Neuronal stem cell (in vitro differentiated cells): ENCODE results near the gene SERPINB5.

ENCODE experiments used
- DNase-seq: peaks from one replicate; pipeline ENCODE4 v3.0.0-alpha.2; 2013; ENCODE audit warnings: low spot score
- H2AFZ ChIP-seq: one replicate; pipeline ENCODE4 v1.6.1; 2013; ENCODE audit warnings: mild to moderate bottlenecking, low read length, inconsistent platforms
- H2AK5ac ChIP-seq: 2 replicates; pipeline ENCODE4 v1.6.1; 2013; ENCODE audit warnings: low read depth, mild to moderate bottlenecking, inconsistent platforms, low read length, moderate library complexity, mixed read lengths
- H2BK120ac ChIP-seq: 2 replicates; pipeline ENCODE4 v1.6.1; 2013; ENCODE audit warnings: low read depth, mild to moderate bottlenecking, inconsistent platforms, low read length, moderate library complexity, mixed read lengths
- H2BK12ac ChIP-seq: one replicate; pipeline ENCODE4 v1.6.1; 2013; ENCODE audit warnings: low read length, inconsistent platforms
- H2BK15ac ChIP-seq: 2 replicates; pipeline ENCODE4 v1.6.1; 2013; ENCODE audit warnings: mild to moderate bottlenecking, low read length, inconsistent platforms, mixed read lengths
- H2BK5ac ChIP-seq: one replicate; pipeline ENCODE4 v1.6.1; 2013; ENCODE audit warnings: inconsistent platforms, mild to moderate bottlenecking, low read length, moderate library complexity
- H3K14ac ChIP-seq: one replicate; pipeline ENCODE4 v1.6.1; 2013; ENCODE audit warnings: low read length, inconsistent platforms
- H3K18ac ChIP-seq: 2 replicates; pipeline ENCODE4 v1.6.1; 2013; ENCODE audit warnings: low read length, inconsistent platforms
- H3K23ac ChIP-seq: 2 replicates; pipeline ENCODE4 v1.6.1; 2013; ENCODE audit warnings: low read depth, mild to moderate bottlenecking, mixed read lengths, low read length, inconsistent platforms; ENCODE audit not compliant: poor library complexity
- H3K27ac ChIP-seq: replicated peaks from 3 replicates; pipeline ENCODE4 v1.5.1; 2013; ENCODE audit warnings: low read length, inconsistent platforms
- H3K27me3 ChIP-seq, 3 experiments: 2 replicates each; pipeline ENCODE4 v1.6.1; 2013; ENCODE audit warnings: low read length in 3 of 3, mild to moderate bottlenecking in 2 of 3, inconsistent platforms in 1 of 3, low read depth in 1 of 3, mixed read lengths in 1 of 3, moderate library complexity in 1 of 3; ENCODE audit not compliant: control insufficient read depth in 3 of 3, insufficient read depth in 3 of 3
- H3K36me3 ChIP-seq, 2 donors: replicated peaks in 1 of 2; 2 replicates each; pipeline ENCODE4 v1.6.1; 2013; ENCODE audit warnings: low read length in 2 of 2; ENCODE audit not compliant: control insufficient read depth in 2 of 2, insufficient read depth in 2 of 2
- H3K4ac ChIP-seq: 2 replicates; pipeline ENCODE4 v1.6.1; 2013; ENCODE audit warnings: inconsistent platforms, mild to moderate bottlenecking, low read length, moderate library complexity
- H3K4me1 ChIP-seq, 2 donors: 1 replicate in 1 of 2; 2 replicates in 1 of 2; pipeline ENCODE4 v1.6.1; 2013; ENCODE audit warnings: low read length in 2 of 2, low read depth in 1 of 2; ENCODE audit not compliant: control insufficient read depth in 2 of 2, insufficient read depth in 1 of 2
- H3K4me2 ChIP-seq: one replicate; pipeline ENCODE4 v1.6.1; 2013; ENCODE audit warnings: mild to moderate bottlenecking, low read length, inconsistent platforms; ENCODE audit not compliant: insufficient read depth, poor library complexity, severe bottlenecking
- H3K4me3 ChIP-seq, 2 donors: 2 replicates each; pipeline ENCODE4 v1.5.1; 2013; ENCODE audit warnings: low read length in 2 of 2, mild to moderate bottlenecking in 2 of 2, inconsistent platforms in 1 of 2, moderate library complexity in 1 of 2
- H3K79me1 ChIP-seq: one replicate; pipeline ENCODE4 v1.6.1; 2013; ENCODE audit warnings: low read depth, mild to moderate bottlenecking, inconsistent platforms, low read length, moderate library complexity
- H3K9ac ChIP-seq: one replicate; pipeline ENCODE4 v1.6.1; 2013; ENCODE audit warnings: mild to moderate bottlenecking, low read depth, low read length, inconsistent platforms; ENCODE audit not compliant: poor library complexity
- H3K9me3 ChIP-seq, 2 donors: replicated peaks in 1 of 2; 2 replicates each; pipeline versions ENCODE3 to v1.6.1; 2013; ENCODE audit warnings: low read length in 2 of 2, mild to moderate bottlenecking in 2 of 2, inconsistent platforms in 1 of 2, low read depth in 1 of 2, mixed read lengths in 1 of 2, moderate library complexity in 1 of 2; ENCODE audit not compliant: control insufficient read depth in 2 of 2, insufficient read depth in 1 of 2
- H4K8ac ChIP-seq: one replicate; pipeline ENCODE4 v1.6.1; 2013; ENCODE audit warnings: low read depth, mild to moderate bottlenecking, inconsistent platforms, low read length, moderate library complexity
- H4K91ac ChIP-seq: one replicate; pipeline ENCODE4 v1.6.1; 2013; ENCODE audit warnings: low read length, low read depth, mild to moderate bottlenecking, inconsistent platforms; ENCODE audit not compliant: poor library complexity
- WGBS, 2 donors: extraction: QIAGEN DNeasy Blood & Tissue Kit; methylation state at CpG; one replicate each; pipeline ENCODE4 v1.1.7; 2013; ENCODE audit warnings: missing lambda C conversion rate in 2 of 2, mixed read lengths in 1 of 2; ENCODE audit not compliant: insufficient read length in 2 of 2, insufficient replicate concordance in 1 of 2; ENCODE audit errors: extremely low coverage in 2 of 2; 5-methylcytosine and 5-hydroxymethylcytosine counted together

SERPINB5 gene

GRCh38 chr18:63553081-63553480, 76.3 kb downstream of the SERPINB5 start:
- no peak for DNase-seq
- no peak overlapping the region for H3K4me3 ChIP-seq
- H3K14ac ChIP-seq: no peak overlapping the region
- no peak overlapping the region for H3K4me2 ChIP-seq
- no CpG with 5 or more reads among the region's 1 CpG for WGBS, 2 donors
- no peak overlapping the region for H3K9ac ChIP-seq
- no peak overlapping the region for H2BK15ac ChIP-seq
- no peak overlapping the region for H4K8ac ChIP-seq
- no peak overlapping the region for H2AK5ac ChIP-seq
- no peak overlapping the region for H3K27ac ChIP-seq
- H2AFZ ChIP-seq: peak overlapping the region; percentile 71
- H4K91ac ChIP-seq: no peak overlapping the region
- no peak overlapping the region for H2BK5ac ChIP-seq
- H2BK120ac ChIP-seq: no peak overlapping the region
- H3K23ac ChIP-seq: no peak overlapping the region
- no peaks in the 10 kb centered on the region for H3K9me3 ChIP-seq
- H3K4me1 ChIP-seq: peaks cover 3 to 4% of the 10 kb centered on the region in 2 donors
- no peaks in the 10 kb centered on the region for H3K79me1 ChIP-seq
- H3K4ac ChIP-seq: no peak overlapping the region
- no peaks in the 10 kb centered on the region for H3K36me3 ChIP-seq
- no peak overlapping the region for H2BK12ac ChIP-seq
- H3K18ac ChIP-seq: no peak overlapping the region
- no peaks in the 10 kb centered on the region for H3K27me3 ChIP-seq
